H9 (cell line): ENCODE data around the gene NT5DC4. TPM values are rescaled to one million over a fixed set of nuclear protein-coding genes. Genes with fewer than 3 reads are reported as not detected.

Experiments
- DNase-seq: peaks from one replicate; pipeline ENCODE4 v3.0.0-alpha.2; 2017
- H2AFZ ChIP-seq: one replicate; pipeline ENCODE4 v1.6.1; 2013; ENCODE audit warnings: mild to moderate bottlenecking, low read length, control low read depth, moderate library complexity
- H2AK5ac ChIP-seq: 2 replicates; pipeline ENCODE4 v1.6.1; 2013; ENCODE audit warnings: low read length, control low read depth, mixed read lengths; ENCODE audit not compliant: insufficient read length
- H2BK120ac ChIP-seq: one replicate; pipeline ENCODE4 v1.6.1; 2013; ENCODE audit warnings: low read depth, mild to moderate bottlenecking, low read length, control low read depth, inconsistent platforms; ENCODE audit not compliant: poor library complexity, severe bottlenecking
- H2BK12ac ChIP-seq: 2 replicates; pipeline ENCODE4 v1.6.1; 2013; ENCODE audit warnings: low read length, control low read depth, mixed read lengths, low read depth; ENCODE audit not compliant: insufficient read length
- H2BK15ac ChIP-seq: 2 replicates; pipeline ENCODE4 v1.6.1; 2013; ENCODE audit warnings: low read depth, low read length, control low read depth
- H2BK20ac ChIP-seq: one replicate; pipeline ENCODE4 v1.6.1; 2013; ENCODE audit warnings: low read depth, mild to moderate bottlenecking, low read length, control low read depth, inconsistent platforms; ENCODE audit not compliant: poor library complexity, severe bottlenecking
- H2BK5ac ChIP-seq: 2 replicates; pipeline ENCODE4 v1.6.1; 2013; ENCODE audit warnings: low read length, control low read depth, mixed read lengths; ENCODE audit not compliant: insufficient read length
- H3K14ac ChIP-seq: 2 replicates; pipeline ENCODE4 v1.6.1; 2013; ENCODE audit warnings: low read length, control low read depth; ENCODE audit not compliant: insufficient read depth
- H3K18ac ChIP-seq: 2 replicates; pipeline ENCODE4 v1.6.1; 2013; ENCODE audit warnings: low read depth, mild to moderate bottlenecking, mixed read lengths, low read length, control low read depth; ENCODE audit not compliant: insufficient read length
- H3K23ac ChIP-seq: 2 replicates; pipeline ENCODE4 v1.6.1; 2013; ENCODE audit warnings: low read length, control low read depth, mixed read lengths, low read depth; ENCODE audit not compliant: insufficient read length
- H3K23me2 ChIP-seq: 2 replicates; pipeline ENCODE4 v1.6.1; 2013; ENCODE audit warnings: low read depth, mild to moderate bottlenecking, mixed read lengths, low read length, control low read depth; ENCODE audit not compliant: insufficient read length, poor library complexity, severe bottlenecking
- H3K27ac ChIP-seq: 2 replicates; pipeline ENCODE4 v1.5.1; 2013; ENCODE audit warnings: low read length, control low read depth, mixed read lengths, low read depth; ENCODE audit not compliant: insufficient read length
- H3K27me3 ChIP-seq: 2 replicates; pipeline ENCODE4 v1.6.1; 2013; ENCODE audit warnings: low read length, control low read depth, inconsistent platforms; ENCODE audit not compliant: insufficient read depth
- H3K4ac ChIP-seq: 2 replicates; pipeline ENCODE4 v1.6.1; 2013; ENCODE audit warnings: low read depth, mild to moderate bottlenecking, control low read depth, inconsistent platforms, low read length, moderate library complexity
- H3K4me1 ChIP-seq: 2 replicates; pipeline ENCODE4 v1.6.1; 2013; ENCODE audit warnings: low read length, control low read depth, inconsistent platforms; ENCODE audit not compliant: insufficient read depth
- H3K4me2 ChIP-seq: 2 replicates; pipeline ENCODE4 v1.6.1; 2013; ENCODE audit warnings: low read length, control low read depth, mixed read lengths; ENCODE audit not compliant: insufficient read length, insufficient read depth
- H3K56ac ChIP-seq: 2 replicates; pipeline ENCODE4 v1.6.1; 2013; ENCODE audit warnings: low read depth, mild to moderate bottlenecking, mixed read lengths, low read length, control low read depth; ENCODE audit not compliant: insufficient read length
- H3K79me1 ChIP-seq: 2 replicates; pipeline ENCODE4 v1.6.1; 2013; ENCODE audit warnings: low read depth, mild to moderate bottlenecking, moderate library complexity, low read length, control low read depth, inconsistent platforms; ENCODE audit not compliant: insufficient read depth, poor library complexity, severe bottlenecking
- H3K79me2 ChIP-seq: 2 replicates; pipeline ENCODE4 v1.6.1; 2013; ENCODE audit warnings: low read length, control low read depth, inconsistent platforms; ENCODE audit not compliant: insufficient read depth
- H3K9ac ChIP-seq: 2 replicates; pipeline ENCODE4 v1.6.1; 2013; ENCODE audit warnings: low read length, control low read depth, mixed read lengths; ENCODE audit not compliant: insufficient read length; ENCODE audit errors: extremely low read depth
- H3K9me3 ChIP-seq: one replicate; pipeline ENCODE4 v1.6.1; 2013; ENCODE audit warnings: low read depth, low read length, inconsistent platforms; ENCODE audit not compliant: control insufficient read depth
- H3T11ph ChIP-seq: one replicate; pipeline ENCODE4 v1.6.1; 2013; ENCODE audit warnings: mild to moderate bottlenecking, low read length, control low read depth, inconsistent platforms
- H4K20me1 ChIP-seq: one replicate; pipeline ENCODE4 v1.6.1; 2013; ENCODE audit not compliant: control insufficient read depth, insufficient read length, insufficient read depth
- H4K5ac ChIP-seq: 2 replicates; pipeline ENCODE4 v1.6.1; 2013; ENCODE audit warnings: low read depth, mild to moderate bottlenecking, mixed read lengths, low read length, control low read depth; ENCODE audit not compliant: insufficient read length
- H4K8ac ChIP-seq: replicated peaks from 2 replicates; pipeline ENCODE4 v1.6.1; 2013; ENCODE audit warnings: low read length, control low read depth, mixed read lengths, low read depth; ENCODE audit not compliant: insufficient read length
- H4K91ac ChIP-seq: 2 replicates; pipeline ENCODE4 v1.6.1; 2013; ENCODE audit warnings: low read depth, mild to moderate bottlenecking, moderate library complexity, mixed read lengths, low read length, control low read depth; ENCODE audit not compliant: insufficient read length
- H3K27ac Mint-ChIP-seq, 3 experiments: 2 replicates in 2 of 3; 3 replicates in 1 of 3; pipeline ENCODE4 v1.8.0; 2020 to 2021; ENCODE audit warnings: mixed read lengths in 3 of 3, mild to moderate bottlenecking in 1 of 3, moderate library complexity in 1 of 3
- H3K27me3 Mint-ChIP-seq: 2 replicates; pipeline ENCODE4 v1.8.0; 2021; ENCODE audit warnings: low read depth, mild to moderate bottlenecking, moderate library complexity, mixed read lengths
- H3K36me3 Mint-ChIP-seq, 3 experiments: 2 replicates in 2 of 3; 3 replicates in 1 of 3; pipeline ENCODE4 v1.8.0; 2020 to 2021; ENCODE audit warnings: low read depth in 3 of 3, mixed read lengths in 3 of 3; ENCODE audit not compliant: insufficient read depth in 1 of 3
- H3K4me1 Mint-ChIP-seq, 2 experiments: 2 replicates each; pipeline ENCODE4 v1.8.0; 2020; ENCODE audit warnings: mixed read lengths in 2 of 2
- H3K4me3 Mint-ChIP-seq, 2 experiments: 2 replicates in 1 of 2; 3 replicates in 1 of 2; pipeline ENCODE4 v1.8.0; 2020 to 2021; ENCODE audit warnings: mild to moderate bottlenecking in 2 of 2, mixed read lengths in 2 of 2, moderate library complexity in 1 of 2
- H3K9me3 Mint-ChIP-seq, 2 experiments: 2 replicates in 1 of 2; 3 replicates in 1 of 2; pipeline ENCODE4 v1.8.0; 2020; ENCODE audit warnings: mild to moderate bottlenecking in 2 of 2, mixed read lengths in 2 of 2, moderate library complexity in 1 of 2
- CTCF ChIP-seq: fragments of 200-600 bp; sonication (generic); conservative IDR thresholded peaks from 3 replicates; pipeline ENCODE4 v1.8.0; 2021; ENCODE audit warnings: antibody characterized with exemption, mild to moderate bottlenecking
- WGBS: extraction: QIAGEN DNeasy Blood & Tissue Kit; methylation state at CpG from one replicate; pipeline ENCODE4 v1.1.7; 2013; ENCODE audit warnings: missing lambda C conversion rate, low lambda C conversion rate, mixed read lengths; ENCODE audit not compliant: insufficient read length; ENCODE audit errors: extremely low coverage; 5-methylcytosine and 5-hydroxymethylcytosine counted together
- total RNA-seq: library from RNA; stranded (reverse); gene quantifications from 2 replicates; pipeline ENCODE4 v1.2.1, GENCODE V29; 2021

Gene NT5DC4
- total RNA-seq, 1 experiment from 2014 or later, result not detected

- no peaks in the 10 kb centered on the region for H3K79me2 ChIP-seq
- no peak within 1 kb of the TSS for H2BK5ac ChIP-seq
- WGBS, result no CpG with 5 or more reads among the region's 79 CpGs
- H3K9ac ChIP-seq, result peak within 1 kb of the TSS; percentile 14
- no peak within 1 kb of the TSS for H3K4ac ChIP-seq
- no peaks in the 10 kb centered on the region for H3K27me3 ChIP-seq
- no peak within 1 kb of the TSS for H2BK12ac ChIP-seq
- Mint-ChIP-seq H3K27me3 (no peaks in the 10 kb centered on the region), H3K36me3 (peaks cover 3 to 24% (median 23%) of the 10 kb centered on the region in 3 experiments; a peak in 6 of 7 replicates), H3K4me3 (peak within 1 kb of the TSS; percentile 95 to 98), H3K9me3 (no peaks in the 10 kb centered on the region), H3K4me1 (peaks cover 21 to 23% of the 10 kb centered on the region in 2 experiments), H3K27ac (peak within 1 kb of the TSS; percentile 85 to 87 (median 85))
- no peaks in the 10 kb centered on the region for H3K4me1 ChIP-seq
- H3K9me3 ChIP-seq, result no peaks in the 10 kb centered on the region
- H2BK20ac ChIP-seq, result no peak within 1 kb of the TSS
- H4K8ac ChIP-seq, result no peak within 1 kb of the TSS
- H2AFZ ChIP-seq, result no peak within 1 kb of the TSS
- H4K5ac ChIP-seq, result no peak within 1 kb of the TSS
- TF ChIP-seq CTCF, result no peak
- peak within 1 kb of the TSS; percentile 53 for H3K18ac ChIP-seq
- no peak within 1 kb of the TSS for H2AK5ac ChIP-seq
- no peak within 1 kb of the TSS for H3K23ac ChIP-seq
- H4K20me1 ChIP-seq, result no peaks in the 10 kb centered on the region
- H3K14ac ChIP-seq, result peak within 1 kb of the TSS; percentile 51
- H3T11ph ChIP-seq, result no peak within 1 kb of the TSS
- H3K79me1 ChIP-seq, result no peaks in the 10 kb centered on the region
- H3K23me2 ChIP-seq, result peaks cover 4% of the 10 kb centered on the region
- no peak within 1 kb of the TSS for H3K27ac ChIP-seq
- H3K56ac ChIP-seq, result no peak within 1 kb of the TSS
- peak within 1 kb of the TSS; percentile 62 for H3K4me2 ChIP-seq
- H4K91ac ChIP-seq, result no peak within 1 kb of the TSS
- peak; percentile 97 for DNase-seq
- no peak within 1 kb of the TSS for H2BK120ac ChIP-seq
- no peak within 1 kb of the TSS for H2BK15ac ChIP-seq
Observed at GRCh38 chr2:112764071-112765044, 43.5 kb downstream of the NT5DC4 start, which contains the start of gene CKAP2L. Gene CKAP2L (minus strand): TSS chr2:112764609. CDS start chr2:112764598, 11 bp downstream.
